ENCODE results near the gene EHBP1L1. TPM values are rescaled to one million over a fixed set of nuclear protein-coding genes. Genes with fewer than 3 reads are reported as not detected.

The EHBP1L1 gene
- total and polyA plus RNA-seq, 2 of the 8 experiments (the other 6 are each of a cell fraction or from before 2014, with no cell fraction given) = 4.3 to 6.6 TPM

GRCh38 chr11:65590240-65590738 is 14.4 kb downstream of the EHBP1L1 start (continued):
- TF ChIP-seq, protein P1, sequence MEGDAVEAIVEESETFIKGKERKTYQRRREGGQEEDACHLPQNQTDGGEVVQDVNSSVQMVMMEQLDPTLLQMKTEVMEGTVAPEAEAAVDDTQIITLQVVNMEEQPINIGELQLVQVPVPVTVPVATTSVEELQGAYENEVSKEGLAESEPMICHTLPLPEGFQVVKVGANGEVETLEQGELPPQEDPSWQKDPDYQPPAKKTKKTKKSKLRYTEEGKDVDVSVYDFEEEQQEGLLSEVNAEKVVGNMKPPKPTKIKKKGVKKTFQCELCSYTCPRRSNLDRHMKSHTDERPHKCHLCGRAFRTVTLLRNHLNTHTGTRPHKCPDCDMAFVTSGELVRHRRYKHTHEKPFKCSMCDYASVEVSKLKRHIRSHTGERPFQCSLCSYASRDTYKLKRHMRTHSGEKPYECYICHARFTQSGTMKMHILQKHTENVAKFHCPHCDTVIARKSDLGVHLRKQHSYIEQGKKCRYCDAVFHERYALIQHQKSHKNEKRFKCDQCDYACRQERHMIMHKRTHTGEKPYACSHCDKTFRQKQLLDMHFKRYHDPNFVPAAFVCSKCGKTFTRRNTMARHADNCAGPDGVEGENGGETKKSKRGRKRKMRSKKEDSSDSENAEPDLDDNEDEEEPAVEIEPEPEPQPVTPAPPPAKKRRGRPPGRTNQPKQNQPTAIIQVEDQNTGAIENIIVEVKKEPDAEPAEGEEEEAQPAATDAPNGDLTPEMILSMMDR (IDR thresholded peaks at IDR 0.05; ENCODE audit: control extremely low read depth in 1 of 3, insufficient read depth in 1 of 3, low read depth in 1 of 3, low read length in 3 of 3) = no peak
- TF ChIP-seq, protein P2, sequence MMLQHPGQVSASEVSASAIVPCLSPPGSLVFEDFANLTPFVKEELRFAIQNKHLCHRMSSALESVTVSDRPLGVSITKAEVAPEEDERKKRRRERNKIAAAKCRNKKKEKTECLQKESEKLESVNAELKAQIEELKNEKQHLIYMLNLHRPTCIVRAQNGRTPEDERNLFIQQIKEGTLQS (IDR thresholded peaks at IDR 0.05; ENCODE audit: insufficient read depth, low read depth, low read length) = no peak
- TF ChIP-seq USF2 (IDR thresholded peaks at IDR 0.05; ENCODE audit: low read length) (no peak), HDAC6 (IDR thresholded peaks at IDR 0.05; ENCODE audit: low read depth, low read length) (no peak), CBX8 (IDR thresholded peaks at IDR 0.05; ENCODE audit: borderline replicate concordance, low read depth, low read length) (no peak)
